Gastroesophageal sphincter (tissue), 3 donors: ENCODE data around the gene STMP1.

Experiments used
- CTCF ChIP-seq, 4 experiments: fragments of 200-600 bp in 2 of 4; fragments of 450-650 bp in 2 of 4; sonication (generic) in 1 of 4; IDR thresholded peaks; one replicate each; pipeline ENCODE4 v1.5.1; 2017 to 2019; ENCODE audit warnings: antibody characterized with exemption in 4 of 4, mild to moderate bottlenecking in 2 of 4, moderate library complexity in 2 of 4
- POLR2A ChIP-seq, 2 donors: fragments of 450-650 bp; IDR thresholded peaks; one replicate each; pipeline ENCODE4 v1.6.1; 2017; ENCODE audit warnings: antibody characterized with exemption in 2 of 2, mild to moderate bottlenecking in 2 of 2, moderate library complexity in 1 of 2

- TF ChIP-seq POLR2A (IDR thresholded peaks at IDR 0.05) (no peak), CTCF (IDR thresholded peaks at IDR 0.05) (no peak)
Observed at GRCh38 chr7:135669774-135670173, 7.5 kb downstream of the STMP1 start.
